RPMI8226 (cell line): Measurements from ENCODE around the gene AKAP13.

Experiments used
- DNase-seq: peaks from one replicate; pipeline ENCODE4 v3.0.0-alpha.2; 2015

The AKAP13 gene

GRCh38 chr15:85718271-85718971, 338.0 kb downstream of the AKAP13 start:
- DNase-seq, result no peak

- no peak for DNase-seq
These were observed 338.6 kb downstream of the AKAP13 start for GRCh38 chr15:85718981-85719380.

DNA sequence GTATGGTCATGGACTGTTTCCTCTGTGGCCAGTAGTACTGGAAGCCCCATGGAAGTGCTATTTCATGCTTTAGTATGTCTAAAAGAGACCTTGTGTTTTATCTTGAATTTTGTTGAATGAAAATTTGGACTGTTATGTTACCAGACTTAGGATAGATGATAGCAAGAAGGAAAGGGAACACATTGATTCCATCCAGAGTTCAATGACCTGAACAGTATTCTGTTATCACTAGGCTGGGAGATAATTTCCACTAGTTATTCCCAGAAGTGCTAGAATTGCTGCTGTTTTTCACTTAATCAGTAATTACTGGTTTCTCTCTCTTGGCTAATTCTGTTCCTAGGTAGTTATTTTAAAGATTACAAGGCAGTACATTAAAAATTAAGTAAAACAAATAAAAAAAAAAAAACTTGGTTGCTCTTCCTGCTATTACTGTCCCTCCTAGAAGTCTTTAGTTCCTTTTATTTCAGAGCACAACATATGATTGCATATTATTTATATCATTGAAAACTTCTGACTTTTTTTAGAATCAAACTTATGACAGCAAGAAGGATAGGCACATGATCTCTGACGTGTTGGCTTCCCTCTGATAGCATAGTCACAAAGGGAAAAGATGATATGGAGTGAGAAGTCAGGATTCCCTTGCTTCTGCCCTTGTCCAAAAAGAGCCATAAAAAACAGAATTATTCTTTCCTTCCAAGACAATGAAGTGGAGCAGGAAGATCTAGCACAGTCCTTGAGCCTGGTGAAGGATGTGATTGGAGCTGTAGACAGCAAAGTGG, 342.2 kb downstream of the AKAP13 start:
- no peak for DNase-seq

- DNase-seq, result no peak
These were observed 343.9 kb downstream of the AKAP13 start for GRCh38 chr15:85723960-85724945.

- no peak for DNase-seq
These were observed 344.6 kb downstream of the AKAP13 start for GRCh38 chr15:85725019-85725418.

DNA sequence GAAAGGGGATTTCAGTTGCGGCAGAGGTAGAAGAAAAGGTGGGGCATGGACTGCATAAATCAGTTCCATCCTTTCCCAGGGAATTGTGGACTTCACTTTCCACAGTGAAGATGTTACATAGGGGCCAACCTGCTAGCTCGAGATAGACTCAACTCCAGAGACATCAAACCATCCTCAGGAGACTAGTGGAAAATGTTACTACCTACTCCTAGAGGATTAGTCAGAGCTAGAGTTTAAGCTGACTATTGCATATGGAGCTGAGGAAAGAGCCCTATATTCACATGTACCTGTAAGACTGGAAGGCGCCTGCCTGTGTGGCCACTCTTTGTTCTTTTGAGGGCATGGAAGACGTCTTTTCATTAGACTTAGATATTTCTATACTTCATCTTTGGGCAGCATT, 345.2 kb downstream of the AKAP13 start:
- DNase-seq, result no peak

- DNase-seq, result no peak
These were observed 346.1 kb downstream of the AKAP13 start for GRCh38 chr15:85726454-85726853.

DNA sequence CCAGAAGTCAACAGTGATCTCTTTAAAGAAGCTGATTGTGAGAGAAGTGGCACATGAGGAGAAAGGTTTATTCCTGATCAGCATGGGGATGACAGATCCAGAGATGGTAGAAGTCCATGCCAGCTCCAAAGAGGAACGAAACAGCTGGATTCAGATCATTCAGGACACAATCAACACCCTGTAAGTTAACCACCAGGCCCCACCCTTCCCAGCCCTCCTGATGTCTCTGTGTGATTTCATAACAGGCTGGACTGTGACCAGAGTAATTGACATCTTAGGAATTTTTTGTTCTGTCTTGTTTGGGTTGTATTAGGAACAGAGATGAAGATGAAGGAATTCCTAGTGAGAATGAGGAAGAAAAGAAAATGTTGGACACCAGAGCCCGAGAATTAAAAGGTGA, 346.7 kb downstream of the AKAP13 start:
- no peak for DNase-seq

DNA sequence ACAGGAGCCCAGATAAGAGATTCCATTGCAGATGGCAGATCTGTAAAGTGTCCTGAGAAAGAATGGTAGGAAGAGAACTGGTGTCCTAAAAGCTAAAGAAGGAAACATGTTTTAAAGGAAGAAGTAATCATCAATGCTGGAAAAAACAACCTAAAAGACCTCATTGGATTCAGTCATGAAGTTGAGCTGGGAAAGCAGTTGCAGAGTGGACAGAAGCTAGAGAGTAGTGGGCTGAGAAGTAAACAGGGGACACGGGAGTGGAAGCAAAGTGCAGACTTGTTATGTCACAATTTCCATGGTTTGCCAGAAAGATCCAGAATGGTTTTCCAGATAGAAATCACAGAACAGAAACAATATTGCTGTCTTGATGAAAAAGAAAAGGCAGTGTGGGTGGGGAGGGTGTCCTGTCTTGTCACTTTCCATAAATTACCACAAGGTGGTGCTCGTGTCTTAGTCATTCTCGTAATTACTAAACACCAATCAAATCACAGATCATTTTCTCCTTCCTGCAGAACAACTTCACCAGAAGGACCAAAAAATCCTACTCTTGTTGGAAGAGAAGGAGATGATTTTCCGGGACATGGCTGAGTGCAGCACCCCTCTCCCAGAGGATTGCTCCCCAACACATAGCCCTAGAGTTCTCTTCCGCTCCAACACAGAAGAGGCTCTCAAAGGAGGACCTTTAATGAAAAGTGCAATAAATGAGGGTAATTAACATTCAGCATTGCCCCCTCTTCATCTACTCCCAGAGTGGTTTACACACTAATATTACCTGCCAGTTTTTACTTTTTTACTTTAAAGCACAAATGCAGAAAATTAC, 349.8 kb downstream of the AKAP13 start:
- peak; percentile 72 for DNase-seq

GRCh38 chr15:85733416-85733815, 353.0 kb downstream of the AKAP13 start:
- DNase-seq, result no peak

- DNase-seq, result no peak
These were observed 356.7 kb downstream of the AKAP13 start for GRCh38 chr15:85737061-85737460.

DNA sequence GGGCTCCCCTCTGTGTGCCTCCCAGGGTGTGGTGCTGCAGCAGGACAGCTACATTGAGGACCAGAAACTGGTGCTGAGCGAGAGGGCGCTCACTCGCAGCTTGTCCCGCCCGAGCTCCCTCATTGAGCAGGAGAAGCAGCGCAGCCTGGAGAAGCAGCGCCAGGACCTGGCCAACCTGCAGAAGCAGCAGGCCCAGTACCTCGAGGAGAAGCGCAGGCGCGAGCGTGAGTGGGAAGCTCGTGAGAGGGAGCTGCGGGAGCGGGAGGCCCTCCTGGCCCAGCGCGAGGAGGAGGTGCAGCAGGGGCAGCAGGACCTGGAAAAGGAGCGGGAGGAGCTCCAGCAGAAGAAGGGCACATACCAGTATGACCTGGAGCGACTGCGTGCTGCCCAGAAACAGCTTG, 360.6 kb downstream of the AKAP13 start:
- no peak for DNase-seq

GRCh38 chr15:85741662-85742061, 361.3 kb downstream of the AKAP13 start:
- DNase-seq, result no peak

DNA sequence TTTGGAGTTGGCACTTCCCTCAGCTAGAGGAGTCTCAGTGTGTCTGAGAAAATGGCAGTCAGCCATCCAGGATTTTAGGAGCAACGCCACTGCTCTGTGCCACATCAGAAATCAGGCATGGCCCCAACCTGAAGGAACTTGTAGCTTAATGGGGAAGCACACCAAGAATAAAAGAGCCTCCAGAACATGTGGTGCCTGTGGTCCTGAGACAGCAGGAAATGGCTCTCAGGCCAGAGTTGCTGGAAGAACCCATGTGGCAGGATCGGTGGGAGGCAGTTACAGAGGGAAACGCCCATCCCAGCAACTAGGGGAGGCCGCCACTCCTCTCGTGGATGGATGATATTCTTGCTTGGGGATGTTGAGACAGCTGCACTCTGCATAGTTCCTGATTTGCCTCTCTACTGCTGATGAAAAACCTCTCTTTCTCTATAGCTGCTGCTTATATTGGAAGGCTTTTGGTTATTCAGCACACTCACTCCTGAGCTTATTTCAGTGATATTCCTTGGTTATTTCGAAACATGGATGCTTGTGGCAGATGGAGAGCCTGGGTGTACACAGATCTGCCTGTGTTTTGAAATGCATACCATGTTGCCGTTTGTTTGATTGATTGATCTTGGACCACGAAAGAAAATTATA, 361.9 kb downstream of the AKAP13 start:
- DNase-seq, result no peak

GRCh38 chr15:85743392-85744055, 363.1 kb downstream of the AKAP13 start:
- no peak for DNase-seq

DNA sequence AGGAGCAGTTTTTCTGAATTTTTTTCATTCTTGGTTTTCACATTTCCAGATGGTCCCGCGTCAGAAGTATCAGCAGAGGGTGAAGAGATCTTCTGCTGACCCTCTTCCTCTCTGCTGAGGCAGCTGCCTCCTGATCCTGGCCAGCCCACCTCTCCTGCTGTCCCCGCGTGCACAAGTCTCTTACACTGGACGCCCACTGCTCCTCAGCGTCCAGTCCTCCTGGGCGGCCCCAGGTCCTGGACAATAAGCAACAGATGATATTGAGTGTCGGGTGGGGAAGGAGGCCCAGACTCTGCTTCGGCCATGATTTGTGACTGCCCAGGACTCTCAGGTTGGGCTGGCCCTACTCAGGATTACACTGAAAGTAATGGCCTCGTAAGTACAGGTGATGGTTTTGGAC, 364.2 kb downstream of the AKAP13 start:
- no peak for DNase-seq

DNA sequence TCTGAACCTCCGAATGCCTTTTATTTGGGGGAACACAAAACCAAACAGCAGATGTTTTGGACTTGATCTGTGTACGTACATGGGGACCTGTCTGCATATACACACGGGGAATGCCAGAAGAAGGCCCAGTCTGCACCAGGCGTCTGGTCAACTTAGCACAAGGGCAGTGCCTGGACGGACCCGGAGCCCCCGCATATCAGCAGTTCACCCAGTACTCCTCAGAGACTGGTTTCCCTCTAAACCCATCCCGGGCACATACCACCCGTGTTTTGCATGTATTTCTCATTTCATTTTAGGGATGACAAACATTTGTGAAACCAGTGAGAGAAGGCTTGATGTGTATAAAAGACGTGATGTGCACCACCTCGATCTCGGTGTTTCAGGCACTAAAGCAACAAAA, 364.6 kb downstream of the AKAP13 start:
- DNase-seq, result no peak

GRCh38 chr15:85745525-85746150, 365.2 kb downstream of the AKAP13 start:
- DNase-seq, result no peak

GRCh38 chr15:85746641-85747040, 366.2 kb downstream of the AKAP13 start:
- DNase-seq, result no peak

DNA sequence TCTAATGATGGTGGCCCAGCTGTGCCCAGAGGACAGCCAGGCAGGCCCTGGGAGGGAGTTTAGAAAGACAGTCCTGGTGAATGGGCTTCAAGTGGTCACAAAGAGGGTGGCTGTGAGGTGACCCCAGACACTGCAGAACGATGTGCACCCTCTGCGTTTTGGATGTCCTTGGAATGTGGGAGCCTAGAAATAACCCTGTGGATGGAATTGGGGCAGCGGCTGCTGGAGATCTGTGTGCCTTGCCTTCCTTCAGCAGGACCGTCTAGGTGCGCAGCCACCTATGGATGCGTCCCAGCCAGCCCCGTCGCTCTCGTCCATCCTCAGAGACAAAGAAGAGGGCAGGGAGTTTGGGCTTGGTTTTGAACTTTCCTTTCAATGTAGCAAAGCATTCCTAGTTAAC, 367.8 kb downstream of the AKAP13 start:
- DNase-seq, result no peak

DNA sequence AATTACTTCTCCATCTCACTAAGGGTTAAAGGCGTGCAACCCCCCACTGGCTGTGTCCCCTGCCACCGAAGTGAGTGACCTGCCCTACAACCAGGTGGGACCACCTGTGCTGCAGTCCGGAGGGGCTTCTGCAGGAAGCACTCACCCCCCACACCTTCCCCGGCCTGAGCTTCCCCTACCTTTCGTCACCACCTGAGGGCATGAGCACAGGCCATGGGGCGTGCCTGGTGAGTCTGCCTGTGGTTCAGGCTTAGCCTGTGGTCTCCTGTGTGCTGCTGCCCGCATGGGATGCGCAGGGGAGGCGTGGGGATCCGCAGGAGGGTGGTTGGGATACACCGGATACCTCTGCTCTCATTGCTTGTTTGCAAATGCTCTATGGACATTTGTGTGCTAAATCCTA, 368.3 kb downstream of the AKAP13 start:
- no peak for DNase-seq
